PFSK-1 (cell line): Measurements from ENCODE around the gene VSTM2A.

ENCODE experiments used
- FOXP2 ChIP-seq: optimal IDR thresholded peaks from 2 replicates; pipeline ENCODE3; 2011; ENCODE audit warnings: borderline replicate concordance, control low read depth, inconsistent platforms; ENCODE audit not compliant: insufficient read depth; ENCODE audit errors: extremely low read length, extremely low read depth
- POLR2AphosphoS5 ChIP-seq: IDR thresholded peaks from 2 replicates; pipeline ENCODE4 v1.6.1; 2012; ENCODE audit warnings: low read depth, mild to moderate bottlenecking, control low read depth, low read length, moderate library complexity
- REST ChIP-seq, 2 experiments: IDR thresholded peaks; 2 replicates each; pipeline versions ENCODE4 v1.6.1 to v1.8.0; 2011 to 2012; ENCODE audit warnings: low read depth in 2 of 2, low read length in 2 of 2, control low read depth in 1 of 2, inconsistent platforms in 1 of 2, mild to moderate bottlenecking in 1 of 2, moderate library complexity in 1 of 2; ENCODE audit not compliant: insufficient read depth in 1 of 2
- SIN3A ChIP-seq: IDR thresholded peaks from 2 replicates; pipeline ENCODE4 v1.6.1; 2012; ENCODE audit warnings: mild to moderate bottlenecking, low read length, moderate library complexity, borderline replicate concordance; ENCODE audit not compliant: insufficient read depth
- TAF1 ChIP-seq: IDR thresholded peaks from 2 replicates; pipeline ENCODE4 v1.6.1; 2012; ENCODE audit warnings: low read length, control low read depth, borderline replicate concordance; ENCODE audit not compliant: insufficient read depth

VSTM2A gene

GRCh38 chr7:54596747-54597146, 54.6 kb downstream of the VSTM2A start:
- TF ChIP-seq TAF1: no peak
- no peak for TF ChIP-seq POLR2AphosphoS5
- TF ChIP-seq REST (IDR thresholded peaks at IDR 0.05; ENCODE audit: insufficient read depth in 1 of 2, low read depth in 2 of 2, low read length in 2 of 2): no peak
- TF ChIP-seq FOXP2: no peak
- TF ChIP-seq SIN3A: no peak

- TF ChIP-seq FOXP2 (no peak), REST (IDR thresholded peaks at IDR 0.05; ENCODE audit: insufficient read depth in 1 of 2, low read depth in 2 of 2, low read length in 2 of 2) (no peak), POLR2AphosphoS5 (no peak), TAF1 (no peak), SIN3A (no peak)
Measured at GRCh38 chr7:54615537-54615936, 73.4 kb downstream of the VSTM2A start.
